GM12891 (cell line): ENCODE data around the gene CDC23.

Experiments
- DNase-seq: peaks from one replicate; pipeline ENCODE4 v3.0.0; 2011; ENCODE audit warnings: low spot score; ENCODE audit not compliant: insufficient read length
- FAIRE-seq: peaks from 2 replicates; lab custom pipeline; 2011; peaks lifted over from hg19 to GRCh38; lab: Jason Lieb, UNC
- PAX5 ChIP-seq: IDR thresholded peaks from 2 replicates; pipeline ENCODE4 v1.6.1; 2011; ENCODE audit warnings: low read length, moderate library complexity, mild to moderate bottlenecking; ENCODE audit not compliant: insufficient read depth, severe bottlenecking
- POLR2A ChIP-seq: IDR thresholded peaks from 2 replicates; pipeline ENCODE4 v1.6.1; 2011; ENCODE audit warnings: low read depth, low read length, control low read depth
- POLR2AphosphoS5 ChIP-seq: IDR thresholded peaks from 2 replicates; pipeline ENCODE4 v1.6.1; 2011; ENCODE audit warnings: low read depth, low read length, control low read depth
- POU2F2 ChIP-seq: IDR thresholded peaks from 2 replicates; pipeline ENCODE4 v1.6.1; 2011; ENCODE audit warnings: low read depth, mild to moderate bottlenecking, control low read depth, low read length, moderate library complexity
- SPI1 ChIP-seq: IDR thresholded peaks from 2 replicates; pipeline ENCODE4 v1.6.1; 2011; ENCODE audit warnings: low read depth, low read length, control low read depth
- TAF1 ChIP-seq: IDR thresholded peaks from 2 replicates; pipeline ENCODE4 v1.6.1; 2011; ENCODE audit warnings: low read depth, low read length, control low read depth

CDC23 gene

GRCh38 chr5:138141734-138142133 is 71.4 kb downstream of the CDC23 start:
- TF ChIP-seq POLR2AphosphoS5 (no peak), SPI1 (no peak), POU2F2 (no peak), POLR2A (no peak), TAF1 (no peak), PAX5 (no peak)
- FAIRE-seq (no peak), DNase-seq (no peak)

- DNase-seq (no peak), FAIRE-seq (no peak)
- no peak for TF ChIP-seq PAX5
- no peak for TF ChIP-seq TAF1
- TF ChIP-seq SPI1: no peak
- TF ChIP-seq POU2F2: no peak
- TF ChIP-seq POLR2A: no peak
- TF ChIP-seq POLR2AphosphoS5: no peak
These were observed 72.9 kb downstream of the CDC23 start for GRCh38 chr5:138140268-138140667.

GRCh38 chr5:138139781-138140090 is 73.4 kb downstream of the CDC23 start:
- TF ChIP-seq TAF1 (no peak), POU2F2 (no peak), SPI1 (no peak), PAX5 (no peak), POLR2A (no peak), POLR2AphosphoS5 (no peak)
- FAIRE-seq (no peak), DNase-seq (no peak)

- TF ChIP-seq POU2F2: 0 out of 2 replicates have a peak, but pooled peaks have one; percentile 32
- TF ChIP-seq SPI1: no peak
- DNase-seq (peak; percentile 56), FAIRE-seq (peak; percentile 95)
These were observed 74.0 kb downstream of the CDC23 start, which contains the start of gene NME5 for GRCh38 chr5:138138949-138139780. TSS of gene NME5 (minus strand) at chr5:138139428. CDS start at chr5:138138780, 648 bp downstream.
